DND-41 (cell line): ENCODE results near the gene COMP.

Experiments
- CTCF ChIP-seq: IDR thresholded peaks from 2 replicates; pipeline ENCODE4 v1.5.1; 2012; ENCODE audit warnings: borderline replicate concordance, low read length, moderate library complexity, mild to moderate bottlenecking; ENCODE audit not compliant: poor library complexity, severe bottlenecking; ENCODE audit errors: extremely low read depth
- EZH2 ChIP-seq: IDR thresholded peaks from 3 replicates; pipeline ENCODE4 v1.6.1; 2012; ENCODE audit warnings: borderline replicate concordance, low read depth, mild to moderate bottlenecking, moderate library complexity, low read length, inconsistent platforms; ENCODE audit not compliant: severe bottlenecking

- no peak for TF ChIP-seq CTCF
- TF ChIP-seq EZH2, result no peak
Observed at GRCh38 chr19:18800636-18801035, 9.5 kb upstream of the COMP start.
